Brain microvascular endothelial cell (primary cell): ENCODE data around the gene PKN3.

ENCODE experiments used
- DNase-seq: peaks from one replicate; pipeline ENCODE4 v3.0.0-alpha.2; 2020
- H3K27ac ChIP-seq: fragments of 250-450 bp; sonication (Bioruptor Pico); 2 replicates; pipeline ENCODE4 v1.5.1; 2020; ENCODE audit warnings: mild to moderate bottlenecking, moderate library complexity
- H3K27me3 ChIP-seq: fragments of 250-450 bp; sonication (Bioruptor Pico); replicated peaks from 2 replicates; pipeline ENCODE4 v1.5.1; 2020; ENCODE audit warnings: mild to moderate bottlenecking
- H3K36me3 ChIP-seq: fragments of 250-450 bp; sonication (Bioruptor Pico); replicated peaks from 2 replicates; pipeline ENCODE4 v1.5.1; 2020; ENCODE audit warnings: mild to moderate bottlenecking
- H3K4me3 ChIP-seq: 2 replicates; pipeline ENCODE4 v1.5.1; 2011; ENCODE audit warnings: low read depth, mild to moderate bottlenecking, control low read depth, low read length, moderate library complexity
- in situ Hi-C: cut with HindIII; loops from 2 replicates; pipeline ENCODE4 v1.10.0; 2017; ENCODE audit warnings: low sequenced_read_pairs, low pct_ligation_motif_present
- TF ChIP-seq, protein P1 (sequence below): IDR thresholded peaks from 2 replicates; pipeline ENCODE4 v1.5.1; 2011; ENCODE audit warnings: low read depth, mild to moderate bottlenecking, moderate library complexity, low read length, control low read depth, inconsistent platforms; ENCODE audit errors: missing control alignments

The PKN3 gene

DNA sequence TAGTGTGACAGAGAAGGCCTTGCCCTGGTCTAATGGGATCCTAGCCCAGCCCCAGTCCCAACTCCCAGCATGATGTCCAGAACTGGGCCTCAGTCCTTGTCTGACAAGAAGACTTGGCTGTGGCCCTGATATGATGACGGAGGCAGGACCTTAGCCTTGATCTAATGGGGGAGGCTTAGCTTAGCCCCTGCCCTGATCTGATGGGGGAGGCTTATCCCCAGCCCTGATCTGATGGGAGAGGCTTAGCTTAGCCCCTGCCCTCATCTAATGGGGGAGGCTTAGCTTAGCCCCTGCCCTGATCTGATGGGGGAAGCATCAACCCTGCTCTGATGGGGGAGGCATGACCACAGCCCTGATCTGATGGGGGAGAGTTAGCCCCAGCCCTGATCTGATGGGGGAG is 3.7 kb downstream of the PKN3 start:
- Histone ChIP-seq H3K36me3 (no peaks in the 10 kb centered on the region), H3K27me3 (no peaks in the 10 kb centered on the region), H3K27ac (no peak overlapping the region), H3K4me3 (no peak overlapping the region)
- in situ Hi-C loops = no loop called here
- DNase-seq = no peak
- TF ChIP-seq, protein P1, sequence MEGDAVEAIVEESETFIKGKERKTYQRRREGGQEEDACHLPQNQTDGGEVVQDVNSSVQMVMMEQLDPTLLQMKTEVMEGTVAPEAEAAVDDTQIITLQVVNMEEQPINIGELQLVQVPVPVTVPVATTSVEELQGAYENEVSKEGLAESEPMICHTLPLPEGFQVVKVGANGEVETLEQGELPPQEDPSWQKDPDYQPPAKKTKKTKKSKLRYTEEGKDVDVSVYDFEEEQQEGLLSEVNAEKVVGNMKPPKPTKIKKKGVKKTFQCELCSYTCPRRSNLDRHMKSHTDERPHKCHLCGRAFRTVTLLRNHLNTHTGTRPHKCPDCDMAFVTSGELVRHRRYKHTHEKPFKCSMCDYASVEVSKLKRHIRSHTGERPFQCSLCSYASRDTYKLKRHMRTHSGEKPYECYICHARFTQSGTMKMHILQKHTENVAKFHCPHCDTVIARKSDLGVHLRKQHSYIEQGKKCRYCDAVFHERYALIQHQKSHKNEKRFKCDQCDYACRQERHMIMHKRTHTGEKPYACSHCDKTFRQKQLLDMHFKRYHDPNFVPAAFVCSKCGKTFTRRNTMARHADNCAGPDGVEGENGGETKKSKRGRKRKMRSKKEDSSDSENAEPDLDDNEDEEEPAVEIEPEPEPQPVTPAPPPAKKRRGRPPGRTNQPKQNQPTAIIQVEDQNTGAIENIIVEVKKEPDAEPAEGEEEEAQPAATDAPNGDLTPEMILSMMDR = no peak

GRCh38 chr9:128706671-128707381 is 4.5 kb downstream of the PKN3 start:
- H3K27me3 ChIP-seq = no peaks in the 10 kb centered on the region
- no peaks in the 10 kb centered on the region for H3K36me3 ChIP-seq
- TF ChIP-seq, protein P1 = no peak
- no peak overlapping the region for H3K4me3 ChIP-seq
- H3K27ac ChIP-seq = no peak overlapping the region
- DNase-seq = no peak
- in situ Hi-C loops = no loop called here

- TF ChIP-seq, protein P1 = no peak
- H3K36me3 ChIP-seq = no peaks in the 10 kb centered on the region
- no peak for DNase-seq
- no peak overlapping the region for H3K27ac ChIP-seq
- no peak overlapping the region for H3K4me3 ChIP-seq
- no peaks in the 10 kb centered on the region for H3K27me3 ChIP-seq
- in situ Hi-C loops = no loop called here
Observed at GRCh38 chr9:128707446-128707845, 5.1 kb downstream of the PKN3 start.

DNA sequence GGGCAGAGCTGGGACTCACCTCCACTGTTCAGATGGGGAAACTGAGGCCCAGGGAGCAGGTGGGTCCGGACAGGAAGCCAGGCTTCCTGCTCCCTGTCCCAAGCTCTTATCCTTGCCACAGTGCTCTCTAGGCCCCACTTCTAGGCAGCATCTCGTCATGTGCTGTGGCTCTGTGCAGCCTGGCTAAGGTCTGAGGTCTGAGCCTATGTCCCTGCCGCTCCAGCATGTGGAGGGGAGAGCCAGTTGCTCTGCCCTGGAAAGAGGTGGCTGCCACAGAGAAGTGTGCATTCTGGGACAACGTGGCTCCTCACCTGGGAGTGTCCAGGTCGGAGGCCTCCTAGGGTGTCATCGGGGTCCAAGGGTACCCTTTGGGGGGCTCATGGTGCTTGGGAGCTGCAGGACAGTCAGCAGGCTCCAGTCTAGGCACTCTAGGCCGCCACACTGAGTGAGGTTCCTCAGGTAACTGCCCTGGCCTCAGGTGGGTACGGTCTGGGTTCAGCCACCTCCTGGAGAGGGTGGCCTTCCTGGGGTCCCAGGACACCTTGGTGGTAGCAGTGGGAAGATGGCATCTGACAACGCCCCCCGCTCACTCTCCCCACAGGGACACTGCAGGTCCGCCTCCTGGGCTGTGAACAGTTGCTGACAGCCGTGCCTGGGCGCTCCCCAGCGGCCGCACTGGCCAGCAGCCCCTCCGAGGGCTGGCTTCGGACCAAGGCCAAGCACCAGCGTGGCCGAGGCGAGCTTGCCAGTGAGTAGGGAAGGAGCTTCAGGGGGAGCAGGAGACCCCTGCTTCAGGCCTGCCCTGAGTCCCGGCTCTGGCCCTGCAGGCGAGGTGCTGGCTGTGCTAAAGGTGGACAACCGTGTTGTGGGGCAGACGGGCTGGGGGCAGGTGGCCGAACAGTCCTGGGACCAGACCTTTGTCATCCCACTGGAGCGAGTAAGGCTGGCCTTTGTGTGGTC is 10.4 kb downstream of the PKN3 start:
- no peaks in the 10 kb centered on the region for H3K36me3 ChIP-seq
- DNase-seq = no peak
- H3K27ac ChIP-seq = no peak overlapping the region
- H3K4me3 ChIP-seq = no peak overlapping the region
- in situ Hi-C loops = no loop called here
- TF ChIP-seq, protein P1 = no peak
- no peaks in the 10 kb centered on the region for H3K27me3 ChIP-seq

DNA sequence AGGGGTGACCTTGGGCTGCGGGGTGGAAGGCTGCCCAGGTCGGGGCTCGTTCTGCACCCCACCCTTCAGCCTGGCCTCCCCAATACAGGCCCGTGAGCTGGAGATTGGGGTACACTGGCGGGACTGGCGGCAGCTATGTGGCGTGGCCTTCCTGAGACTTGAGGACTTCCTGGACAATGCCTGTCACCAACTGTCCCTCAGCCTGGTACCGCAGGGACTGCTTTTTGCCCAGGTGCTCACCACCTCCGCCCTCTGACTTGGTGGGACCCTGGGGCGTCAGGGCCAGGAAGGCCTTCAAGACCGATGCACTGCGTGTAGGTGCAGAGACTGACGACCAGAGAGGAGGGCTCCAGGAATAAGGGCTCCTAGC is 11.1 kb downstream of the PKN3 start:
- Histone ChIP-seq H3K27ac (no peak overlapping the region), H3K36me3 (no peaks in the 10 kb centered on the region), H3K27me3 (no peaks in the 10 kb centered on the region), H3K4me3 (no peak overlapping the region)
- TF ChIP-seq, protein P1 = no peak
- DNase-seq = no peak
- in situ Hi-C loops = no loop called here
